A172 (cell line): Measurements from ENCODE around the gene OR5H2. TPM values are rescaled to one million over a fixed set of nuclear protein-coding genes. Genes with fewer than 3 reads are reported as not detected.
"Not testable (repeated sequence)": the region's sequence is repeated elsewhere in the genome, so short reads cannot be mapped to it uniquely, and the experiment has no call there.

Experiments
- DNase-seq: peaks from one replicate; pipeline ENCODE4 v3.0.0-alpha.2; 2015; ENCODE audit warnings: low spot score
- total RNA-seq: library from RNA; depleted of rRNA; stranded (reverse); fragments of >200 nt; shearing (Covaris generic); gene quantifications from 2 replicates; pipeline ENCODE4 v1.2.3, GENCODE V29; 2014; rRNA removed

The OR5H2 gene
- not detected in 2 replicates for total RNA-seq

GRCh38 chr3:98282205-98282604 is at the start of gene OR5H2:
OR5H2 (plus strand) TSS chr3:98282505; CDS start chr3:98282903, 398 bp downstream.
- DNase-seq: no peak

- no peak for DNase-seq
Observed at GRCh38 chr3:98233468-98233867, 48.8 kb upstream of the OR5H2 start.

GRCh38 chr3:98240131-98240530 is 42.2 kb upstream of the OR5H2 start:
- DNase-seq: no peak

GRCh38 chr3:98242155-98242554 is 40.1 kb upstream of the OR5H2 start:
- DNase-seq: no peak

- no peak for DNase-seq
Observed at GRCh38 chr3:98243843-98244242, 38.5 kb upstream of the OR5H2 start.

- DNase-seq: peak; percentile 45
Observed at GRCh38 chr3:98246142-98246541, 36.2 kb upstream of the OR5H2 start.

- not testable (repeated sequence) for DNase-seq
Observed at GRCh38 chr3:98256026-98256425, 26.3 kb upstream of the OR5H2 start.

- no peak for DNase-seq
Observed at GRCh38 chr3:98259707-98260106, 22.6 kb upstream of the OR5H2 start.

- DNase-seq: no peak
Observed at GRCh38 chr3:98262046-98262445, 20.3 kb upstream of the OR5H2 start.

- DNase-seq: no peak
Observed at GRCh38 chr3:98263944-98264343, 18.4 kb upstream of the OR5H2 start, which contains the start of gene OR5H6. OR5H6 (plus strand) TSS chr3:98264244; CDS start chr3:98264333, 89 bp downstream.

- DNase-seq: no peak
Observed at GRCh38 chr3:98269846-98270245, 12.5 kb upstream of the OR5H2 start.

GRCh38 chr3:98272126-98272525 is 10.2 kb upstream of the OR5H2 start:
- no peak for DNase-seq

- DNase-seq: no peak
Observed at GRCh38 chr3:98274914-98275313, 7.4 kb upstream of the OR5H2 start.

GRCh38 chr3:98290916-98291315 is 8.6 kb downstream of the OR5H2 start:
- no peak for DNase-seq

- DNase-seq: no peak
Observed at GRCh38 chr3:98291332-98291957, 9.1 kb downstream of the OR5H2 start.

GRCh38 chr3:98322101-98322500 is 39.8 kb downstream of the OR5H2 start:
- DNase-seq: no peak

GRCh38 chr3:98322686-98323085 is 40.4 kb downstream of the OR5H2 start:
- no peak for DNase-seq

GRCh38 chr3:98323425-98323824 is 41.1 kb downstream of the OR5H2 start:
- no peak for DNase-seq

GRCh38 chr3:98325055-98325454 is 42.8 kb downstream of the OR5H2 start:
- DNase-seq: no peak

- DNase-seq: no peak
Observed at GRCh38 chr3:98326105-98326893, 44.0 kb downstream of the OR5H2 start.

- DNase-seq: no peak
Observed at GRCh38 chr3:98326945-98327344, 44.6 kb downstream of the OR5H2 start.

- no peak for DNase-seq
Observed at GRCh38 chr3:98328933-98329332, 46.6 kb downstream of the OR5H2 start.
